HEK293 (cell line): ENCODE results near the gene PPDPF.

ENCODE experiments used
- CTCF ChIP-seq: fragments of 450-650 bp; formaldehyde crosslinking; IDR thresholded peaks from 2 replicates; pipeline ENCODE4 v1.5.1; 2016; ENCODE audit warnings: missing biosample characterization, missing genetic modification characterization
- MYNN ChIP-seq: fragments of 450-650 bp; formaldehyde crosslinking; IDR thresholded peaks from 2 replicates; pipeline ENCODE4 v1.5.1; 2016; ENCODE audit warnings: missing biosample characterization, missing genetic modification characterization, borderline replicate concordance
- SCRT2 ChIP-seq: fragments of 450-650 bp; formaldehyde crosslinking; IDR thresholded peaks from 2 replicates; pipeline ENCODE4 v1.5.1; 2016; ENCODE audit warnings: missing biosample characterization, missing genetic modification characterization
- YY1 ChIP-seq: fragments of 450-650 bp; formaldehyde crosslinking; IDR thresholded peaks from 2 replicates; pipeline ENCODE4 v1.5.1; 2018; ENCODE audit warnings: missing biosample characterization, missing genetic modification characterization
- ZBTB48 ChIP-seq: fragments of 450-650 bp; formaldehyde crosslinking; IDR thresholded peaks from 2 replicates; pipeline ENCODE4 v1.5.1; 2016; ENCODE audit warnings: missing biosample characterization, missing genetic modification characterization
- ZBTB7A ChIP-seq: fragments of 450-650 bp; formaldehyde crosslinking; IDR thresholded peaks from 2 replicates; pipeline ENCODE4 v1.5.1; 2016; ENCODE audit warnings: low read depth, missing biosample characterization, missing genetic modification characterization
- ZFP3 ChIP-seq: fragments of 450-650 bp; formaldehyde crosslinking; IDR thresholded peaks from 2 replicates; pipeline ENCODE4 v1.5.1; 2016; ENCODE audit warnings: low read depth, missing biosample characterization, missing genetic modification characterization
- ZNF133 ChIP-seq: fragments of 450-650 bp; formaldehyde crosslinking; IDR thresholded peaks from 2 replicates; pipeline ENCODE4 v1.5.1; 2016; ENCODE audit warnings: missing biosample characterization, missing genetic modification characterization
- ZNF24 ChIP-seq: fragments of 450-650 bp; formaldehyde crosslinking; IDR thresholded peaks from 2 replicates; pipeline ENCODE4 v1.5.1; 2016; ENCODE audit warnings: missing biosample characterization, missing genetic modification characterization
- ZNF274 ChIP-seq, 2 experiments: fragments of 200-500 bp in 1 of 2; fragments of 450-650 bp in 1 of 2; sonication (Bioruptor generic) in 1 of 2; formaldehyde crosslinking in 1 of 2; IDR thresholded peaks; 2 replicates each; pipeline versions ENCODE4 v1.5.1 to v1.6.1; 2014 to 2016; ENCODE audit warnings: borderline replicate concordance in 1 of 2, inconsistent platforms in 1 of 2, low read length in 1 of 2, missing biosample characterization in 1 of 2, missing genetic modification characterization in 1 of 2
- ZNF404 ChIP-seq: fragments of 450-650 bp; formaldehyde crosslinking; IDR thresholded peaks from 2 replicates; pipeline ENCODE4 v1.5.1; 2017; ENCODE audit warnings: missing biosample characterization, missing genetic modification characterization
- ZNF830 ChIP-seq: fragments of 450-650 bp; IDR thresholded peaks from 2 replicates; pipeline ENCODE4 v1.5.0; 2018; ENCODE audit warnings: missing biosample characterization, missing genetic modification characterization, low read depth, mild to moderate bottlenecking, moderate library complexity

GRCh38 chr20:63473555-63474449, 46.8 kb upstream of the PPDPF start:
- no peak for TF ChIP-seq ZNF133 (tag by site-specific recombination)
- TF ChIP-seq ZBTB48, result peak; percentile 58
- no peak for TF ChIP-seq CTCF (tag by site-specific recombination)
- no peak for TF ChIP-seq SCRT2 (tag by site-specific recombination)
- no peak for TF ChIP-seq ZFP3 (tag by site-specific recombination)
- TF ChIP-seq ZBTB7A (tag by site-specific recombination), result 0 out of 2 replicates have a peak, but pooled peaks have one; percentile 8
- no peak for TF ChIP-seq ZNF24 (tag by site-specific recombination)
- TF ChIP-seq ZNF404, result no peak
- no peak for TF ChIP-seq ZNF830 (tag by site-specific recombination)
- no peak for TF ChIP-seq YY1
- TF ChIP-seq ZNF274 (IDR thresholded peaks at IDR 0.05; ENCODE audit: low read length), result no peak
- no peak for TF ChIP-seq ZNF274 (tag by site-specific recombination; IDR thresholded peaks at IDR 0.05; ENCODE audit: borderline replicate concordance)
- TF ChIP-seq MYNN, result no peak
